ENCODE data around the gene PLPP2.

PLPP2 gene

GRCh38 chr19:308471-309205 is 17.4 kb upstream of the PLPP2 start:
- Histone ChIP-seq H3K4me3 (ENCODE audit: low read length) (no peak overlapping the region), H4K20me1 (ENCODE audit: insufficient read depth, low read length) (no peaks in the 10 kb centered on the region), H3F3A (ENCODE audit: insufficient read depth, low read length) (no peaks in the 10 kb centered on the region), H3K9me3 (replicated peaks; ENCODE audit: insufficient read depth, low read length) (no peaks in the 10 kb centered on the region), H3K27me3 (replicated peaks; ENCODE audit: insufficient read depth, low read length) (peaks cover 63% of the 10 kb centered on the region), H3K79me2 (ENCODE audit: low read length) (no peaks in the 10 kb centered on the region), H3K9ac (ENCODE audit: low read length) (no peak overlapping the region), H3K36me3 (replicated peaks; ENCODE audit: insufficient read depth, low read length) (no peaks in the 10 kb centered on the region), H2AFZ (ENCODE audit: low read length) (no peak overlapping the region), H3K4me2 (ENCODE audit: low read depth, low read length) (no peak overlapping the region), H3K9me2 (replicated peaks; ENCODE audit: insufficient read depth, low read length) (no peaks in the 10 kb centered on the region), H3K27ac (ENCODE audit: low read length) (no peak overlapping the region), H3K4me1 (ENCODE audit: low read length) (no peaks in the 10 kb centered on the region)
- TF ChIP-seq EZH2phosphoT487 (IDR thresholded peaks at IDR 0.05; ENCODE audit: low read length) (no peak), EZH2 (optimal IDR thresholded peaks at IDR 0.05; ENCODE audit: low read depth, low read length) (no peak), CTCF (IDR thresholded peaks at IDR 0.05; ENCODE audit: low read length) (no peak)
- no peak for DNase-seq

- no peak overlapping the region for H3K4me3 ChIP-seq (ENCODE audit: low read length)
- H3K9me2 ChIP-seq (replicated peaks; ENCODE audit: insufficient read depth, low read length): no peaks in the 10 kb centered on the region
- H2AFZ ChIP-seq (ENCODE audit: low read length): no peak overlapping the region
- no peak for DNase-seq
- H4K20me1 ChIP-seq (ENCODE audit: insufficient read depth, low read length): no peaks in the 10 kb centered on the region
- no peaks in the 10 kb centered on the region for H3F3A ChIP-seq (ENCODE audit: insufficient read depth, low read length)
- no peaks in the 10 kb centered on the region for H3K36me3 ChIP-seq (replicated peaks; ENCODE audit: insufficient read depth, low read length)
- TF ChIP-seq CTCF (IDR thresholded peaks at IDR 0.05; ENCODE audit: low read length): no peak
- peaks cover 63% of the 10 kb centered on the region for H3K27me3 ChIP-seq (replicated peaks; ENCODE audit: insufficient read depth, low read length)
- no peaks in the 10 kb centered on the region for H3K79me2 ChIP-seq (ENCODE audit: low read length)
- no peak overlapping the region for H3K27ac ChIP-seq (ENCODE audit: low read length)
- no peak overlapping the region for H3K4me2 ChIP-seq (ENCODE audit: low read depth, low read length)
- no peaks in the 10 kb centered on the region for H3K9me3 ChIP-seq (replicated peaks; ENCODE audit: insufficient read depth, low read length)
- no peak overlapping the region for H3K9ac ChIP-seq (ENCODE audit: low read length)
- H3K4me1 ChIP-seq (ENCODE audit: low read length): no peaks in the 10 kb centered on the region
Observed at GRCh38 chr19:307793-308420, 16.7 kb upstream of the PLPP2 start.

GRCh38 chr19:307111-307531 is 15.9 kb upstream of the PLPP2 start:
- Histone ChIP-seq H3K9me3 (replicated peaks; ENCODE audit: insufficient read depth, low read length) (no peaks in the 10 kb centered on the region), H3K4me1 (ENCODE audit: low read length) (no peaks in the 10 kb centered on the region), H3K9me2 (replicated peaks; ENCODE audit: insufficient read depth, low read length) (no peaks in the 10 kb centered on the region), H3K4me3 (ENCODE audit: low read length) (no peak overlapping the region), H2AFZ (ENCODE audit: low read length) (no peak overlapping the region), H3K79me2 (ENCODE audit: low read length) (no peaks in the 10 kb centered on the region), H3F3A (ENCODE audit: insufficient read depth, low read length) (no peaks in the 10 kb centered on the region), H3K27me3 (replicated peaks; ENCODE audit: insufficient read depth, low read length) (peaks cover 64% of the 10 kb centered on the region), H3K36me3 (replicated peaks; ENCODE audit: insufficient read depth, low read length) (no peaks in the 10 kb centered on the region), H4K20me1 (ENCODE audit: insufficient read depth, low read length) (no peaks in the 10 kb centered on the region), H3K9ac (ENCODE audit: low read length) (no peak overlapping the region), H3K4me2 (ENCODE audit: low read depth, low read length) (no peak overlapping the region), H3K27ac (ENCODE audit: low read length) (no peak overlapping the region)
- no peak for TF ChIP-seq EZH2 (optimal IDR thresholded peaks at IDR 0.05; ENCODE audit: low read depth, low read length)
- DNase-seq: no peak
